Omental fat pad (tissue), 4 donors: ENCODE results near the gene LRP5. TPM values are rescaled to one million over a fixed set of nuclear protein-coding genes. Genes with fewer than 3 reads are reported as not detected.
A peak's percentile ranks its signal among the peaks of the same experiment; 100 is the strongest.

Experiments
- ATAC-seq: fragments of 150-250 bp; one replicate; pipeline ENCODE4 v1.9.1; 2016; ENCODE audit warnings: mild to moderate bottlenecking, moderate library complexity; ENCODE audit not compliant: low FRiP score
- DNase-seq: peaks from one replicate; pipeline ENCODE4 v3.0.0-alpha.2; 2019; ENCODE audit warnings: low spot score
- total RNA-seq, 4 donors: library from RNA; depleted of rRNA; stranded (reverse); fragments of >200 nt; gene quantifications; one replicate each; pipeline ENCODE4 v1.1.0, GENCODE V29; 2016
- TF ChIP-seq, protein P1 (sequence below), 3 donors: fragments of 450-650 bp; IDR thresholded peaks; one replicate each; pipeline ENCODE4 v1.5.1; 2016 to 2017; ENCODE audit warnings: antibody characterized with exemption in 3 of 3, mild to moderate bottlenecking in 3 of 3, moderate library complexity in 2 of 3

The LRP5 gene
- total RNA-seq, result 10 to 100 TPM; 18.0 to 44.5 (median 34.6) TPM

DNA sequence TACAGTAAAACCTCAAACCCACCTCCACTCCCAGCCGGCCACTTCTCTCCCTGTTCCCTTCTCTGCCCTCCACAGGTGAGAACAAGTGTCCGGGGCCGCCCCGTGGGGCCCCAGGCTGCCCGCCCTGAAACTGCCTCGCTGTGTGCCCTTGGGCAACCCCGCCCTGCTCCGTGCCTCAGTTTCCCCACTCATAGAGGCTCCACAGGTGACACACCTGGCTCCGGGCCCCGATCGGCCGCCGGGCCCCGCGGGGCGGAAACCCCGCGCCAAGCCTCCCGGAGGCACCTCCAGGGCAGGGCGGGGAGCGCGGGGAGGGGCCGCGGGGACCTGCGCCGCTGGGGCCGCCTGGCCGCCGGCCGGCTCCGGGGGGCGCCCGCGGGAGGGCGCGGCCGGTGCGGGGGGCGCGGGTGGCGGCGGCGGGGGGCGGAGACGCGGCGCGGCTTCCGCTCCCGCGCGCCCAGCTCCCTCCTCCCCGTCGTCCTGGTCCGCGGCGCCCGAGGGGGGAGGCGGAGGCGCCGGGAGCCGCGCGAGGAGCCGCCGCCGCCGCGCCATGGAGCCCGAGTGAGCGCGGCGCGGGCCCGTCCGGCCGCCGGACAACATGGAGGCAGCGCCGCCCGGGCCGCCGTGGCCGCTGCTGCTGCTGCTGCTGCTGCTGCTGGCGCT, at the start of gene LRP5:
Gene LRP5, plus strand, starts transcription at position 475 of the 663 bp plus-strand sequence. Its CDS starts 124 bp downstream, at position 599.
- peak; percentile 47 for ATAC-seq

DNA sequence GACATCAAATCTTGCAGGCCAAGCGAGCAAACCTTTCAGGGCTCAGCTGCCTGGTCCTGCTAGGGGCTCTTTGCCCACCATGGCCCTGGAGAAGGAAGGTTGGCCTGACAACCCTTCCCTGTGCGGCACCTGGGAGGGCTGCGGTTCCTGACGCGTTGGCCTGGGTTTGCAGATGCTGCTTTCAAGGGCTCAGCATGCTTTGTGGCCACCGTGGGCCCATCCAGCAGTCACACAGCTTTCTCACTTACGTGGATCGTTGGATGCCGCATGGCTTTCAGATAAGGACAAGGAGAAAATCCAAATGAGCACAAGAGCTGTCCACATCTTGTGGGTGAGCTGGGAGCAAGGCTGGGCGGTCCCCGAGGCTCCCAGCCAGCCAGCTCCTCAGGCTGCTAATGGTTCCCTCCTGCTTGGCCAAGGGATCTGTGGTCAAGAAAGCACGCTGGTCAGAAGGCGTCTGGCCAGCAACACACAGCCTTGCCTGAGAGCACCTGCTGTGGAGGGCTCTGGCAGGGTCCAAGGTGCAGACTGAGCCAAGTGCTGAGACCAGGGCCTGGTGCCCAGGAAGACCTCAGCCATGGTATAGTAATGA, 48.9 kb upstream of the LRP5 start:
- DNase-seq (no peak), ATAC-seq (no peak)
- TF ChIP-seq, protein P1, sequence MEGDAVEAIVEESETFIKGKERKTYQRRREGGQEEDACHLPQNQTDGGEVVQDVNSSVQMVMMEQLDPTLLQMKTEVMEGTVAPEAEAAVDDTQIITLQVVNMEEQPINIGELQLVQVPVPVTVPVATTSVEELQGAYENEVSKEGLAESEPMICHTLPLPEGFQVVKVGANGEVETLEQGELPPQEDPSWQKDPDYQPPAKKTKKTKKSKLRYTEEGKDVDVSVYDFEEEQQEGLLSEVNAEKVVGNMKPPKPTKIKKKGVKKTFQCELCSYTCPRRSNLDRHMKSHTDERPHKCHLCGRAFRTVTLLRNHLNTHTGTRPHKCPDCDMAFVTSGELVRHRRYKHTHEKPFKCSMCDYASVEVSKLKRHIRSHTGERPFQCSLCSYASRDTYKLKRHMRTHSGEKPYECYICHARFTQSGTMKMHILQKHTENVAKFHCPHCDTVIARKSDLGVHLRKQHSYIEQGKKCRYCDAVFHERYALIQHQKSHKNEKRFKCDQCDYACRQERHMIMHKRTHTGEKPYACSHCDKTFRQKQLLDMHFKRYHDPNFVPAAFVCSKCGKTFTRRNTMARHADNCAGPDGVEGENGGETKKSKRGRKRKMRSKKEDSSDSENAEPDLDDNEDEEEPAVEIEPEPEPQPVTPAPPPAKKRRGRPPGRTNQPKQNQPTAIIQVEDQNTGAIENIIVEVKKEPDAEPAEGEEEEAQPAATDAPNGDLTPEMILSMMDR (IDR thresholded peaks at IDR 0.05), result no peak

More for the DNA sequence above, at the start of gene LRP5:
- no peak for DNase-seq
- TF ChIP-seq, protein P1 (IDR thresholded peaks at IDR 0.05), result no peak

DNA sequence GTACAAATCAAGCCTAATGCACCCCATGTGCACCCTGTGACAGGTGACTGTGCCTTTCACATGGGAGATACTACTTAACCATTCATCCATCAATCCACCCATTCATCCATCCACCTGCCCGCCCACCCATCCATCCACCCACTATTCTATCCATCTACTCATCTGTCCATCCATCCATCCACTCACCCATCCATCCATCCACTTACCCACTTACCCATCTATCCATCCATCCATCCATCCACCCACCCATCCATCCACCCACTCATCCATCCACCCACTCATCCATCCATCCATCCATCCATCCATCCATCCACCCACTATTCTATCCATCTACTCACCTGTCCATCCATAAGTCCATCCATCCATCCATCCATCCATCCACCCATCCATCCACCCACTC, 48.1 kb upstream of the LRP5 start:
- ATAC-seq (no peak), DNase-seq (no peak)

DNA sequence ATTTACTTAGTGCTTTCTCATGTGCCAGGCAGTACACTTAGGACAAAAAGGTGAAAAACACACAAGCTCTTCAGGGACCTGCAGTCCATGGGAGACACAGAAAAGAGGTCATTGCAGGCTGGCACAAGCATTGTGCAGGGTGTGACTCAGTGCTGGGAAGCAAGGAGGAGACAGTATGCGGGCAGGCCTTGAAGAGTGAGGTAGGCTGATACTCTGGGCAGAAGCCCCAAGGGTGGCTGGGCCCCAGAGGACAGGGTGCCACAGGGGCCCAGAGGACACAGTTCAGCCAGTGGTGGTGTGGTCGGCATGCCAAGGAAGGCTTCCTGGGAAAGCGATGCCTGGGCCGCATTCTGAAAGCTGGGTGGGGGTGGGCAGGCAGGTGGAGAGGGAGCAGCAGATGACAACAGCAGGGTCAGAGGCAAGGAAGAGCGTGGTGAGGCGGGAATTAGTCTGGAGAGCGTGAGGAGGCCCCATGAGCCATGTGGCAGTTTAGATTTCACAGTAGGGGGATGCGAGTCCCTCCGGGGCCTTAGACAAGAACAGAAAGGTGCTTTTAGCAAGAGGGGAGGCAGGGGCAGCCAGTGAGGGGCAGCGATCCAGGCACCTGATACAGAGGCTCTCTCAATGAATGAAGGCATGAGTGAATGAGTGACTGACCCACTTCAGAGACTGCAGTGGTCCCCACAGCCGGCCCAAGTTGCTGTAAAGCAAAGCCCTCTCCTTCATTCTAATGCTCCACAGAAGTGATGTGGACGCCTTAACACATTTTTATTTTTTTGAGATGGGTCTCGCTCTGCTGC, 47.5 kb upstream of the LRP5 start:
- ATAC-seq (no peak), DNase-seq (no peak)
- TF ChIP-seq, protein P1 (IDR thresholded peaks at IDR 0.05), result no peak

More for the DNA sequence above, 48.1 kb upstream of the LRP5 start:
- TF ChIP-seq, protein P1 (IDR thresholded peaks at IDR 0.05), result no peak

DNA sequence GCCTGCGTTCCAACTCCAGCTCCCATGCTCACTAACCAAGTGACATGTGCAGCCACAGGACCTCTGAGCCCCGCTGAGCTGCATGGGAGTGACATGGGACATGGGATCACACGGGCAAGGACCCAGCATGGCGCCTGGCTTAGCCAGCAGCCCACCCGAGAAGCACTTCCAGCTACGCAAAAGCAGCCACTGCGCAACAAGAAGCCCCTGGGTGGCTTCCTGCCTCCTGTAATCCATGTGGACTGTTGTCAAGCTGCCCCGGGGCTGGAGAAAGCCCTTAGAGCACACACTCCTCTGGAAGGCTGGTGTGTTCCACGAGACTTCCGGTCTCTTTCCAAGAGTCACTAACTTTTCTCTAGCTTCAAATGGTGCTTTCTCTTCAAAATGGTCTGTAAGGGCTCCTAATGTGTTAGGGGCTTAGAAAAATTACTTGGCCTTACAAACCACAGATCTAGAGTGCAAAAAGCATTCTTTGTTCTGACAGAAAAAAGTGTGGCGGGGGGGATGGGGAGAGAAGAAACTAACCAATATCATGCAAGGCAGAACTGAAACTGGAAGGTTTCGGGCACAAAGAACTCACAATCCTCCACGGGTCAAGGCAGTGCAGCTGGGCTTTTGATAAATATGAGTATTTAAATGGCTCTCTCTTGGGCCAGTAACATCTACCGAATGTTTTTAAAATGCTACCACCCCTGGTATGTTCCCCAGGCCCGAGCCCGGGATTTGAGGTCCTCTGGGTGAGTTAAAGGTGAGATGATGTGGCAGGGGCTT, 46.1 kb upstream of the LRP5 start:
- TF ChIP-seq, protein P1 (IDR thresholded peaks at IDR 0.05), result no peak
- DNase-seq, result no peak
- no peak for ATAC-seq

DNA sequence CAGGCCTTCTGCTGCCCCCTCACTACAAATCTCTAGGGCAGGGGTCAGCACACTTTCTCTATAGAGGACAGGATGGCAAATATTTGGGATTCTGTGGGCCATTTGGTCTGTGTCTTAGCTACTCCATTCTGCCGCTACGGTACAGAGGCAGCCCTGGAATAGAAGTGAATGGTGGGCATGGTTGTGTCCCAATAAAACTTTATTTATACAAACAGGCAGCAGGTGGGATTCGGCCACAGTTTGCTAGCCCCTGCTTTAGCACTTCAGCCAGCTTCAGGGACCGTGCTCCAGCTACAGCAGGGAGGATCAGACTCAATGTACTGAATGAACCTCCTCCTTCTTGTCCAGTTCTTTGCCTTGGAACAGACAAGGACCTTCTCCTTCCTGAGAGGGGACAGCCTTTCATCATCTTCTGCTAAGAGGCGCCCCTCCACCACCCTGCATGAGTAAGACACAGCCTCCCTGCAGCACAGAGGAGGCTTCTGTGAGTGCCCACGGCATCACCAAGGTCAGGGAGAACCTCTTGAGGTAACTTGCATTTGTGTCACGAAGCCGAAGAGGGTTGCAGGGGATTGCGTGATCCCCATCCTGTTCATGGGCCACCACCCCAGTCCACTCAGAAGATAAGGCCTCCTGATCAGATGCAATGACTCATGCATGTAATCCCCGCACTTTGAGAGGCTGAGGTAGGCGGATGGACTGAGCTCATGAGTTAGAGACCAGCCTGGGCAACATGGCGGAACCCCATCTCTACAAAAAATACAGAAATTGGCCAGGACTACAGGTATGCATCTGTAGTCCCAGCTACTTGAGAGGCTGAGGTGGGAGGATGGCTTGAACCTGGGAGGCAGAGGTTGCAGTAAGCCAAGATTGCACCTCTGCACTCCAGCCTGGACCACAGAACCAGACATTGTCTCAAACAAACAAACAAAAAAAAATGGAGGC, 45.2 kb upstream of the LRP5 start:
- ATAC-seq (no peak), DNase-seq (no peak)
- TF ChIP-seq, protein P1 (IDR thresholded peaks at IDR 0.05), result no peak
